Central memory CD4-positive, alpha-beta T cell (primary cell): ENCODE measurements around the gene MPP2.
"Not testable (repeated sequence)": the region's sequence is repeated elsewhere in the genome, so short reads cannot be mapped to it uniquely, and the experiment has no call there.

Source experiments
- DNase-seq: peaks from one replicate; pipeline ENCODE4 v3.0.0; 2022

The MPP2 gene

DNA sequence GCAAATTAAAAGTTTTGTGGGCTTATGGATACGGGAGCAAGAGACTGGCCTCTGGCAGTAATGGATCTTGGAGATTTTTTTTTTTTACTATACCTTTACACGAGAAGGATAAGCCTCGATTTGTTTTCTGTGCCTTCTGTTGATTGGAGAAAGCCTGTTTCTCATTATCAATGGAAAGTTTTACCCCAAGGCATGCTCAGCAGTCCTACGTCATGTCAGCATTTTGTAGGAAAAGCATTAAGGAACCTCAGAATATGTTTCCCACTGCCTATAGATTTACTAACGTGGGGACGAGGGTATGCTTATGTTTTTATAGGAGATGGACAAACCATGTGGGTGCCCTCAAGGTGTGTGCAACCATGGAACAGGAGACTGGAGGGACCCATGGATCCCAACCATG lies 33.5 kb downstream of the MPP2 start:
- DNase-seq, result no peak

DNA sequence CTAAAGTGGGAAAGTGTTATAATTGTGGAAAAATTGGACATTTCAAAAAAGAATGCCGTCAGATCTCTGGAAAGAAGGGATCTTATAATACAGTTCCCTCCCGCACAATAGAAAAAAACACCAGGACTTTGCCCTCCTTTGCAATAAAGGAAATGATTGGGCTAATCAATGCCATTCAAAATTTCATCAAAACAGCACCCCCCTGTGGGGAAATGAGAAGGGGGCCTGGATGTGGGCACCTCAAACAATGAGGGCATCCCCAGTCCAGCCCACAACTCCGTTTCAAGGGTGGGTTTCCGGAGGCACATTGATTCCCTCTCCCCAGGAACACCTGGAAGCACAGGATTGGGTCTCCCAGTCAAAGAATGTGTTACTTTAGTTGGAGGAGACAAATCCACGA lies 34.2 kb downstream of the MPP2 start:
- DNase-seq, result no peak

GRCh38 chr17:43871946-43872690 lies 35.2 kb downstream of the MPP2 start:
- no peak for DNase-seq

- DNase-seq, result not testable (repeated sequence)
Observed at GRCh38 chr17:43869031-43869430, 38.3 kb downstream of the MPP2 start.

DNA sequence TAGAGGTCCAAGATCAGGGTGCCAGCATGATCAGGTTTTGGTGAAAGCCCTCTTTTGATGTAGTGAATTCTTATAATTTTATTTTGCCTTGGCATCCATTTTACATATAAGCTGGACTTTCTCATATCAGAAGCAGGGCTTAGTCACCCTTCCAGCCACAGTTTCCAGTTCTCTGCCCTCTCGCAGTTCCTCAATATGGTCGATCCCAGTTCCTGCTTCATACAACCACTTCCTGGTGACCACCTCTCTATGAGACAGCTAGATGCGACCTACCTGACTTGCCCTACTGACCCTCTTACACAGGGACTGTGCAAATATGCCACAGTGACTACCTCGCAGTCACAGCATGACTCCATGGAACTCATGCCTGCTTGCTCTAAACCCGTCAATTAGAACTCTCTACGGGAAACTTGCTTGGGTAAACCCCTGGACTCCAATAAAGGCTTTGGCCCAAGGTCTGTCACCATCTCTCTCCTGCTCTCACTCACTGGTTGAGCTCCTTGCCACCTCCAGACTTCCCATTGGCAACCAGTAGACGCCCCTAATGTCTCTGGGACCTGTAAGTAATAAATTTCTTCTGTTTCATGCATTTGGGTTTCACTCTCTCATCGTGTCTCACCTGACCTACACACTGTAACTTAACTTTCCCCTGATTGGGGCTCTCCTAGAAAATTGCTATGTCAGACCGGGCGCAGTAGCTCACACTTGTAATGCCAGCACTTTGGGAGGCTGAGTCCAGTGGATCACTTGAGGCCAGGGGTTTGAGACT lies 38.9 kb downstream of the MPP2 start:
- DNase-seq, result no peak

- DNase-seq, result no peak
Observed at GRCh38 chr17:43864161-43864984, 43.0 kb downstream of the MPP2 start.

DNA sequence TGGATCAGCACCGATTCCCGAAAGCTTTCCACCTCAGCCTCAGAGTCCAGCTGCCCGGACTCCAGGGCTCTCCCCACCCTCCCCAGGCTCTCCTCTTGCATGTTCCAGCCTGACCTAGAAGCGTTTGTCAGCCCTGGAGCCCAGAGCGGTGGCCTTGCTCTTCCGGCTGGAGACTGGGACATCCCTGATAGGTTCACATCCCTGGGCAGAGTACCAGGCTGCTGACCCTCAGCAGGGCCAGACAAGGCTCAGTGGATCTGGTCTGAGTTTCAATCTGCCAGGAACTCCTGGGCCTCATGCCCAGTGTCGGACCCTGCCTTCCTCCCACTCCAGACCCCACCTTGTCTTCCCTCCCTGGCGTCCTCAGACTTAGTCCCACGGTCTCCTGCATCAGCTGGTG lies 45.4 kb downstream of the MPP2 start:
- DNase-seq, result no peak

- DNase-seq, result no peak
Observed at GRCh38 chr17:43860927-43861622, 46.3 kb downstream of the MPP2 start.

DNA sequence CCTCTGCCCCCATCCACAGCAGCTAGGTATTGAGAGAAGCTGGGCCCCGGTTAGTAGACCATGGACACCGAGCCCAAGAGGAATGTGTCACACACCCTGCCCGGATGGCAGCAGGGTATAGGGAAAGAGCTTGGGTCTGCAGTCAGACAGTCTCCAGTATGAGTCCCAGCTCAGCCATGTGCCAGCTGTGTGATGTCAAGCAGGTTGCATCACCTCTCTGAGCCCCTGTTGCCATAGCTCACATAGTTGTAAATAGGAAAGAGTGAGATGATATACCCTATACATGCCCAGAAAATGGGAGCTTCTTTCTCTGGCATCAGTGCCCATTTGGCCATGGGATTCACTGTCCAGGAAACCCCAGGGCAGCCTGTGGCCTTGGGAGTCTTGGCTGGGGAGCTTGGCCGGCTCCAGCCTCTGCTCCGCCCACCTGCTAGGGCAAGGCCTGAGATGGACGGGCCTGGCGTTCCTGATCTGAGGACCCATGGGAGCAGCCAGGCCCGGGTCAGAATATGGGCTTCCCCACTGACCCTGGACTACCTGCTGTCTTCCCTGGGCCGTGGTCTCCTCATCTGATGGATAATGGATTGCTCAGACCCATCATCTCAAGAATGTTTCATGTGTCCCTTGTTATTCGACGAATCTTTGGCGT lies 47.1 kb downstream of the MPP2 start:
- DNase-seq, result no peak

DNA sequence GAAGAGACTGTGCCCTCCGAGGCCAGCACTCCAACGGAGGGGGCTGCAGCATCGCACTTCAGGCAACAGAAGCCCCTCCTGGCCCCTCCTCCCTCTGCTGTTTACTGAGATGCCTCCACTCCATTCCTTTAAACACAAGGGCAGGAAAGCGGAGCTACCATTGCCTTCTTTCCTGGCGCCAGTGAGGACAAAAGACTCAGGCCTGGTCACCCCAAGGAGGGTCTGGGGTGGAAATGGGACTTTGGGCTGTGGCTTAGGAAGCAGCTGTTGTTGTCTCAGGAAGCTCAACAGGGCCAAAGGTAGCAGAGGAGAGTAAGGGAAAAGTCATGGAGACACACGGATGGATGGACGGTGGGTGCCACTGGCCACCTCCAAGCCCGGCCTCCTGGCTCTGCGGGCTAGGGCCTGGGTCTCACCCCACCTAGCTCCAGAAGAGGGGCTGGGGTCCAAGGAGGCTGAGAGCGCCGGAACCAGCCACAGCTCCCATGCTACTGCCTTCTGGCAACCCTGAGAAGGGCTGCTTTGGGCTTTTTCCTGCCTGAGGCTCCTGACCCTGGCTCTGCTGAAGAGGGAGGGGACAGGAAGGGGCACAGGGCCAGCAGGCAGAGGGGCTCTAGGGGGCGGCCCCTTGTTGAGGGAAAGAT lies 49.3 kb downstream of the MPP2 start:
- no peak for DNase-seq

- no peak for DNase-seq
Observed at GRCh38 chr17:43857141-43857540, 50.2 kb downstream of the MPP2 start.

- no peak for DNase-seq
Observed at GRCh38 chr17:43856141-43856540, 51.2 kb downstream of the MPP2 start.

DNA sequence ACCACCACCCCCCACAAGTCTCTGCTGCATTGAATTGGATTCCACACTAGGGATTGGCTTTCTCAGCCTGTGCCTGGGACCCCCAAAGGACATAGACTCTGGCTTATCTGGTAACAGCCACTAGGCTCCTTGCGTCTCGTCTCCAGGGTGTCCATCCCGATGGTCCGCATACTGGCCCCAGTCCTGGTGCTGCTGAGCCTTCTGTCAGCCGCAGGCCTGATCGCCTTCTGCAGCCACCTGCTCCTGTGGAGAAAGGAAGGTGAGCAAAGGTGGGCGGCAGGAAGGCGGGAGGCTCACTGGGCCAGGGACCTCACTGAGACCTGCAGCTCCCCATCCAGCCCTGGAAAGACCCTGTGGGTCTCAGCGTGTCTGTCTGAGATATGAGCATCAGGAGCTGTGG lies 52.3 kb downstream of the MPP2 start:
- DNase-seq, result no peak

- no peak for DNase-seq
Observed at GRCh38 chr17:43854498-43854897, 52.8 kb downstream of the MPP2 start.

- DNase-seq, result no peak
Observed at GRCh38 chr17:43853546-43853945, 53.8 kb downstream of the MPP2 start.

- DNase-seq, result no peak
Observed at GRCh38 chr17:43852571-43852970, 54.8 kb downstream of the MPP2 start.

DNA sequence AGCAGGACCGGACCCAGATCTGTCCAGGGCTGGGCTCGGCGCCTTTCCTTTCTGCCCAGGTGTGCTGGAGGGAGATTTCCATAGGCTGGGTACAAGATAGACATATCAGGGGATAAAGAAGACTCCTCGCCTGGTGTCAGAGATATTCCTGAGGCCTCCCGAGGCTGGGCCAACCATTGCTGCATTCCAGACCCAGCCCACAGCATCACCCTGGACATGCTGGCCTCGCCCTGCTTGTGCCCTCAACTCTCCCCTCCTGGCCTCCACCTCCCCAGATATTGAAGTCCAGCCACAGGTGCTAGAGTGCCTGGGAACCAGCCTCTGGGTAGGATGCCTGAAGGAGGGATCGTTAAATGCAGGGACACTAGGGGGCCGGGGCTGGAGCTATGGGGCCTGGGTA lies 58.2 kb downstream of the MPP2 start:
- no peak for DNase-seq

- DNase-seq, result no peak
Observed at GRCh38 chr17:43848601-43849000, 58.7 kb downstream of the MPP2 start.

GRCh38 chr17:43846963-43847371 lies 60.4 kb downstream of the MPP2 start, which contains the start of gene CD300LG:
Gene CD300LG (plus strand): TSS chr17:43847176. CDS start chr17:43847217, 41 bp downstream.
- no peak for DNase-seq

DNA sequence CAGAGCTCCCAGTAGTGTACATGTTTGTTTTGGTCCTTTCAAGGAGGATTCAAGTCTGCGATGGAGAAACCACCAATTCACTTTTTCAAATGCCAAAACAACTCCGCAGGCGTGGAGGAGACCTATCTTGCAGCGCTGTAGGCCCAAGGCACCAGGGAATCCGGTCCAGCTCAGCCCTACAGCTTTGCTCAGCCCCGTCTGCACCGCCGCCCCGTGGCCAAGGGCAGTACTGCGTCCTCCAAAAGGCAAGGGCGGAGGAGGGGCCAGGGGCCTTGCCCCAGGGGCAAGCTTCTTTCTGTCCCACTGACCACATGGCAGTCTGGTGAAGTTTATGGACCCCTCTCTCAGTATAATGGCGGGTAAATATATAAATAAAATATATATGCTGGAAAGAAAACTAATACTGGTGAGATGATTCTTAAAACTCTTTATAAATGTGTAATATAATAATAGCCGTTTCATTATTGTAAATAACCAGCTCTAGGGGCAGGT lies 61.1 kb downstream of the MPP2 start:
- DNase-seq, result peak; percentile 53

DNA sequence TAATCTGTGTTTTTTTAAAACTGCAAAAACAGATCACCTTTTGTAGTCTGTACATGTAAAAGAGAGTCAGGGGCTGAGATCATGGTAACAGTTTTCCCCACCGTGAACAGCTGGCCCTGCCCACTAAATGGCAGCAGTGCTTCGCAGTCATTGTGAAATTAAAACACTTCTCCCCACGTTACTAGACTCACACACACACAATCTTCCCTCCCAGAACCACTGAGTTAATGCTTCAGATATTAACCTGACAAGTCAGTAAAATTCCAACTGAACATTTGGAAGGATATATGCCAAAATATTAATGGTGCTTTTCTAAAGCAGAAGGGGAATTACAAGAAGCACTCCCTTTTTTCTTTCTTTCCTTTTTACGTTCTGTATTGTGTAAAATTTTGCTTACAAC lies 61.6 kb downstream of the MPP2 start:
- DNase-seq, result no peak

GRCh38 chr17:43844241-43844640 lies 63.1 kb downstream of the MPP2 start:
- DNase-seq, result no peak
